Measurements from ENCODE around the gene PRAMEF10.
"Not testable (repeated sequence)": the region's sequence is repeated elsewhere in the genome, so short reads cannot be mapped to it uniquely, and the experiment has no call there.

DNA sequence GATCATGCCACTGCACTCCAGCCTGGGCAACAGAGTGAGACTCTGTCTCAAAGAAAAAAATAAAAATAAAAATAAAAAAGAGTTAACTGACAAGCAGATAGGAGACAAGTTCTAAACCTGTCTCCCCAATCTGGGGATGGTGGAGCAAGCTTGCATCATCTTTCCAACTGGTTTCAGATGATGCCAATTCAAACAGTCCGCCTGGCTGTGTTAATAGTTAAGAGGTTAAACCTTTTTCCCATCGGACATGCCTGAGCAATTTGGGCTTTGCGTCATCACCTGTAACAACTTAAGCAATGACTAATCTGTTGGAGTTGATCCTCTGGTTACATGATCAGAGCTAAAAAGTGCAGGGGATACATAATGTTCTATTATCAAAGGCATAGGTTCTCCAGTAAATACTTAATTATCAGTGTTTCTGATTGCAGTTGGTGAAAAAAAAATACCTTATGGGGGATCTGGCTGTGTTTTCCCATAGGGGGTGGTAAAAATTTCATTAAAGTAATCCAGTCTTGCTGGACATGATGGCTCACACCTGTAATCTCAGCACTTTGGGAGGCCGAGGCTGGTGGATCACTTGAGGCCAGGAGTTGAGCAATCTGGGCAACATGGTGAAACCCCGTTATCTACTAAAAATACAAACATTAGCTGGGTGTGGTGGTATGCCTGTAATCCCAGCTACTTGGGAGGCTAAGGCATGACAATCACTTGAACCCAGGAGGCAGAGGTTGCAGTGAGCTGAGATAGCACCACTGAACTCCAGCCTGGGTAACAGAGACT is 5.9 kb upstream of the PRAMEF10 start:
- TF ChIP-seq, protein P1, sequence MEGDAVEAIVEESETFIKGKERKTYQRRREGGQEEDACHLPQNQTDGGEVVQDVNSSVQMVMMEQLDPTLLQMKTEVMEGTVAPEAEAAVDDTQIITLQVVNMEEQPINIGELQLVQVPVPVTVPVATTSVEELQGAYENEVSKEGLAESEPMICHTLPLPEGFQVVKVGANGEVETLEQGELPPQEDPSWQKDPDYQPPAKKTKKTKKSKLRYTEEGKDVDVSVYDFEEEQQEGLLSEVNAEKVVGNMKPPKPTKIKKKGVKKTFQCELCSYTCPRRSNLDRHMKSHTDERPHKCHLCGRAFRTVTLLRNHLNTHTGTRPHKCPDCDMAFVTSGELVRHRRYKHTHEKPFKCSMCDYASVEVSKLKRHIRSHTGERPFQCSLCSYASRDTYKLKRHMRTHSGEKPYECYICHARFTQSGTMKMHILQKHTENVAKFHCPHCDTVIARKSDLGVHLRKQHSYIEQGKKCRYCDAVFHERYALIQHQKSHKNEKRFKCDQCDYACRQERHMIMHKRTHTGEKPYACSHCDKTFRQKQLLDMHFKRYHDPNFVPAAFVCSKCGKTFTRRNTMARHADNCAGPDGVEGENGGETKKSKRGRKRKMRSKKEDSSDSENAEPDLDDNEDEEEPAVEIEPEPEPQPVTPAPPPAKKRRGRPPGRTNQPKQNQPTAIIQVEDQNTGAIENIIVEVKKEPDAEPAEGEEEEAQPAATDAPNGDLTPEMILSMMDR (IDR thresholded peaks at IDR 0.05; ENCODE audit: insufficient read depth, low read length, poor library complexity, severe bottlenecking) = not testable (repeated sequence)
- not testable (repeated sequence) for TF ChIP-seq EZH2phosphoT487 (conservative IDR thresholded peaks at IDR 0.05; ENCODE audit: low read length)
